B cell (primary cell): ENCODE data around the gene NEDD1. TPM values are rescaled to one million over a fixed set of nuclear protein-coding genes. Genes with fewer than 3 reads are reported as not detected.

ENCODE experiments used
- ATAC-seq: fragments of 200-7000 bp; cut with Tn5 transposase; one replicate; pipeline ENCODE4 v1.10.0; 2021; ENCODE audit warnings: low read depth, mild to moderate bottlenecking, moderate number of reproducible peaks, moderate library complexity
- CTCF ChIA-PET: fragments of 350-600 bp; sonication (Branson Sonifier 250); formaldehyde crosslinking; loops from one replicate; lab custom pipeline; 2021; ENCODE audit warnings: antibody characterized with exemption, inconsistent platforms; lab: Charles Lee
- POLR2A ChIA-PET: fragments of 350-600 bp; sonication (Branson Sonifier 250); formaldehyde crosslinking; loops from one replicate; lab custom pipeline; 2021; ENCODE audit warnings: antibody characterized with exemption; lab: Charles Lee
- DNase-seq: peaks from one replicate; pipeline ENCODE4 v3.0.0; 2013
- H2AFZ ChIP-seq: 2 replicates; pipeline ENCODE4 v1.6.1; 2012; ENCODE audit warnings: mild to moderate bottlenecking, low read depth, low read length; ENCODE audit not compliant: insufficient read depth, poor library complexity, severe bottlenecking
- H3K27ac ChIP-seq, 2 donors: 1 replicate in 1 of 2; 2 replicates in 1 of 2; pipeline ENCODE4 v1.5.1; 2012 to 2013; ENCODE audit warnings: low read length in 2 of 2, mild to moderate bottlenecking in 2 of 2, moderate library complexity in 1 of 2
- H3K27me3 ChIP-seq, 4 experiments: fragments of 200-600 bp in 1 of 4; sonication (generic) in 1 of 4; replicated peaks in 1 of 4; 1 replicate in 2 of 4; 2 replicates in 2 of 4; pipeline versions ENCODE4 v1.6.1 to v1.7.0; 2013 to 2016; ENCODE audit warnings: low read length in 3 of 4, mild to moderate bottlenecking in 2 of 4, mixed read lengths in 1 of 4, moderate library complexity in 1 of 4; ENCODE audit not compliant: insufficient read depth in 4 of 4, control insufficient read depth in 3 of 4; ENCODE audit errors: control extremely low read depth in 1 of 4
- H3K36me3 ChIP-seq, 2 experiments: replicated peaks in 1 of 2; 1 replicate in 1 of 2; 2 replicates in 1 of 2; pipeline versions ENCODE4 v1.6.1 to v1.7.1; 2013; ENCODE audit warnings: low read length in 1 of 2; ENCODE audit not compliant: insufficient read depth in 2 of 2, control insufficient read depth in 1 of 2; ENCODE audit errors: control extremely low read depth in 1 of 2, extremely low read depth in 1 of 2
- H3K4me1 ChIP-seq, 2 donors: fragments of 200-600 bp in 1 of 2; sonication (generic) in 1 of 2; 1 replicate in 1 of 2; 2 replicates in 1 of 2; pipeline versions ENCODE4 v1.5.1 to v1.6.1; 2013 to 2017; ENCODE audit warnings: low read length in 2 of 2; ENCODE audit not compliant: control insufficient read depth in 2 of 2, insufficient read depth in 2 of 2
- H3K4me2 ChIP-seq: replicated peaks from 2 replicates; pipeline ENCODE3; 2012; ENCODE audit warnings: mild to moderate bottlenecking, low read depth, low read length; ENCODE audit not compliant: poor library complexity, severe bottlenecking
- H3K4me3 ChIP-seq, 5 experiments: fragments of 200-600 bp in 1 of 5; sonication (generic) in 1 of 5; 1 replicate in 3 of 5; 2 replicates in 2 of 5; pipeline versions ENCODE4 v1.5.1 to v1.7.0; 2011 to 2016; ENCODE audit warnings: low read length in 4 of 5, mild to moderate bottlenecking in 4 of 5, low read depth in 2 of 5, control low read depth in 1 of 5, moderate library complexity in 1 of 5; ENCODE audit not compliant: insufficient read depth in 1 of 5; ENCODE audit errors: control extremely low read depth in 1 of 5, extremely low read depth in 1 of 5
- H3K79me2 ChIP-seq: fragments of 200-600 bp; sonication (generic); one replicate; pipeline ENCODE4 v1.6.0; 2016; ENCODE audit warnings: low read length; ENCODE audit not compliant: control insufficient read depth, insufficient read depth
- H3K9ac ChIP-seq: fragments of 200-600 bp; sonication (generic); 2 replicates; pipeline ENCODE4 v1.6.1; 2017; ENCODE audit warnings: mild to moderate bottlenecking, low read length, moderate library complexity
- H3K9me3 ChIP-seq, 3 donors: one replicate each; pipeline versions ENCODE4 v1.6.1 to v1.7.1; 2013; ENCODE audit warnings: low read length in 2 of 3; ENCODE audit not compliant: control insufficient read depth in 2 of 3, insufficient read depth in 1 of 3; ENCODE audit errors: control extremely low read depth in 1 of 3
- H4K20me1 ChIP-seq: 2 replicates; pipeline ENCODE4 v1.6.0; 2012; ENCODE audit warnings: mild to moderate bottlenecking, low read length; ENCODE audit not compliant: insufficient read depth, control insufficient read depth, poor library complexity, severe bottlenecking
- H3K27ac Mint-ChIP-seq: one replicate; pipeline ENCODE4 v1.8.0; 2021; ENCODE audit warnings: mixed read lengths
- H3K27me3 Mint-ChIP-seq: one replicate; pipeline ENCODE4 v1.8.0; 2021; ENCODE audit warnings: mixed read lengths
- H3K4me1 Mint-ChIP-seq: one replicate; pipeline ENCODE4 v1.8.0; 2021; ENCODE audit warnings: mixed read lengths
- H3K4me3 Mint-ChIP-seq: one replicate; pipeline ENCODE4 v1.8.0; 2021; ENCODE audit warnings: mixed read lengths
- H3K9me3 Mint-ChIP-seq: one replicate; pipeline ENCODE4 v1.8.0; 2022; ENCODE audit warnings: mixed read lengths; ENCODE audit not compliant: insufficient read depth
- CTCF ChIP-seq: fragments of 200-600 bp; IDR thresholded peaks from one replicate; pipeline ENCODE4 v1.8.0; 2022; ENCODE audit warnings: antibody characterized with exemption, mild to moderate bottlenecking
- EZH2 ChIP-seq: IDR thresholded peaks from 2 replicates; pipeline ENCODE4 v1.6.1; 2012; ENCODE audit warnings: borderline replicate concordance, low read depth, mild to moderate bottlenecking, moderate library complexity, low read length; ENCODE audit not compliant: insufficient read depth, poor library complexity, severe bottlenecking
- WGBS: methylation state at CpG from one replicate; pipeline ENCODE4 v1.1.5; 2013; ENCODE audit warnings: missing lambda C conversion rate; ENCODE audit not compliant: insufficient coverage; 5-methylcytosine and 5-hydroxymethylcytosine counted together
- intact Hi-C: fragments of 100-400 bp; cut with micrococcal nuclease; formaldehyde crosslinking; loops from one replicate; pipeline ENCODE4 v1.10.0; 2022
- polyA plus RNA-seq: library from polyadenylated mRNA; depleted of rRNA; stranded (reverse); fragments of >200 nt; gene quantifications from 2 replicates; pipeline ENCODE4 v1.2.3, GENCODE V29; 2012
- total RNA-seq, 2 donors: library from RNA; stranded (reverse); fragments of 120-200 nt in 1 of 2; gene quantifications; 1 replicate in 1 of 2; 2 replicates in 1 of 2; pipeline versions ENCODE4 v1.2.3 to v1.2.4, GENCODE V29; 2013 to 2022

Gene NEDD1
- total and polyA plus RNA-seq, 2 donors (not counting 1 experiment from before 2014, with no cell fraction given): 7.4 to 20.3 TPM

DNA sequence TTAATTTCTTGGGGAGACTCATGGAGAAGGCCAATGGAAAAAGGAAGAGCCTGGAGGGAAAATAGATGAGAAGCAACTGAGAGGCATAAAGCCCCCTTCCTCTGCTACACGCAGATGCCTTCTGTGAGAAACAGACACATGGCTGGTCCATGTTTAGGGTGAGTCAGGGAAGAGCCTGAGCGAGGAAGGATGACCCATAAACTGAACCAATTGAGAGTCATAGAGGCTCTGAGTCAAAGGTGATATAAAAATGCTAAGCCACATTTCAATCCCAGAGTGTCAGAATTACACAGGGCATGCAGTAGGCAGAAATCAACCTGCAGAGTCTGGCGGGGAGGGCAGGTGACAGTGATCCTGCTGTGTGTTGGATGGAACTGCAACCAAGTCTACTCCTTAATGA lies 30.1 kb upstream of the NEDD1 start:
- WGBS: 83% methylated on average over 1 of the region's 3 CpGs
- no peak overlapping the region for H2AFZ ChIP-seq
- no peaks in the 10 kb centered on the region for H3K4me1 ChIP-seq

DNA sequence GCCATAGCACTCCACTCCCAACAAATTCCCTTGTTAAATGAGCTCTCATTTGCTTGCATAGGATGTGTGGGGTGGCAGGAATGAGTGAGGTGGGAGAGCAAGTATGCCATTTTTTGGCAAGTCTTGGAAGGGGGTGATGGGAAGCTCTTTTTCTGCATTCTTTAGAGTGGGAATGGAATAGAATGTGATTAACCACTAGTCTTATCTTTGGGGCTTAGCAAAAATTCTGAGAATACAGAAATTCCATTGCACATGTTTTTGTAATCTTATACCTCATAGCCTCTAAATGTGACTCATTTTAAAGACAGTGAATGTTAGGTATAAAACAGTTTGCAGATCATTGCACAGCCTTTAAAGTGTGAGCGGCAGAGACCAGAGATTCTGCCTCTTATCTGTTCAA lies 28.4 kb upstream of the NEDD1 start:
- peaks cover 20% of the 10 kb centered on the region for H3K27me3 Mint-ChIP-seq
- CTCF ChIA-PET: no interaction called here

More for the DNA sequence above, 30.1 kb upstream of the NEDD1 start:
- Histone ChIP-seq H3K27me3 (peaks cover 0 to 4% (median 0%) of the 10 kb centered on the region in 4 experiments), H3K9me3 (no peaks in the 10 kb centered on the region), H3K4me3 (no peak overlapping the region), H3K36me3 (no peaks in the 10 kb centered on the region), H4K20me1 (no peaks in the 10 kb centered on the region), H3K9ac (no peak overlapping the region), H3K27ac (no peak overlapping the region), H3K4me2 (no peak overlapping the region), H3K79me2 (no peaks in the 10 kb centered on the region)
- DNase-seq (no peak), ATAC-seq (no peak)
- H3K4me1 Mint-ChIP-seq: no peaks in the 10 kb centered on the region
- no peak overlapping the region for H3K27ac Mint-ChIP-seq
- H3K4me3 Mint-ChIP-seq: no peak overlapping the region
- ChIA-PET CTCF (no interaction called here), POLR2A (no interaction called here)
- no peak for TF ChIP-seq EZH2
- no peak for TF ChIP-seq CTCF
- peaks cover 1% of the 10 kb centered on the region for H3K9me3 Mint-ChIP-seq
- peaks cover 24% of the 10 kb centered on the region for H3K27me3 Mint-ChIP-seq
- intact Hi-C loops: no loop called here

More for the DNA sequence above, 28.4 kb upstream of the NEDD1 start:
- Histone ChIP-seq H3K9me3 (no peaks in the 10 kb centered on the region), H3K9ac (no peak overlapping the region), H3K4me3 (no peak overlapping the region), H3K27me3 (peaks cover 0 to 4% (median 0%) of the 10 kb centered on the region in 4 experiments), H2AFZ (no peak overlapping the region), H3K27ac (no peak overlapping the region), H3K36me3 (no peaks in the 10 kb centered on the region), H3K4me2 (no peak overlapping the region), H3K4me1 (no peaks in the 10 kb centered on the region), H4K20me1 (no peaks in the 10 kb centered on the region), H3K79me2 (no peaks in the 10 kb centered on the region)
- intact Hi-C loops: no loop called here
- Mint-ChIP-seq H3K4me3 (no peak overlapping the region), H3K9me3 (peaks cover 2% of the 10 kb centered on the region), H3K4me1 (no peaks in the 10 kb centered on the region), H3K27ac (no peak overlapping the region)
- no peak for TF ChIP-seq EZH2
- no peak for TF ChIP-seq CTCF
- POLR2A ChIA-PET: no interaction called here
- DNase-seq (no peak), ATAC-seq (no peak)
- WGBS: no CpG with 5 or more reads among the region's 1 CpG
